HG03565 (cell line): ENCODE data around the gene MAPK4.

Experiments
- ATAC-seq: cut with Tn5 transposase; IDR thresholded peaks from one replicate; pipeline ENCODE4 v1.9.1; 2021; ENCODE audit warnings: mild to moderate bottlenecking, moderate library complexity; ENCODE audit not compliant: unreplicated experiment

MAPK4 gene

DNA sequence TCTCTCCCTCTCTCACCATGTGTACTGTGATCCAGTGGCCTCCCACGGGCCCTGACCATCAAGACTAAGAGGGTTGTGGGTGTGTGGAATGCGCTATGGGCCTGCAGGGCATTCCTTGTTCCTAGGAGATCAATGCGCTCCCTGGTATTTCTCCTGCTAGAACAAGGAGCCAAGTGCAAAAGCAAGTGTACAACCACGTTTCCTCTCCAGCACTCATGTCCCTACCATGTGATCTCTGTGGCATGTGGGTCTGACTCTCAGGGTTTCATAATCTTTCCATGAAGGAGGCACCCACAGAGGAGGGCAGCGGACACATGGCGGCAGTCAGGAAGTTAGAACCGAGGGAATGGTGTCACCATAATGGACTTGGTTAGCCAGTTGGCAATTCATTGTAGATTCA is 91.4 kb downstream of the MAPK4 start:
- ATAC-seq: no peak

DNA sequence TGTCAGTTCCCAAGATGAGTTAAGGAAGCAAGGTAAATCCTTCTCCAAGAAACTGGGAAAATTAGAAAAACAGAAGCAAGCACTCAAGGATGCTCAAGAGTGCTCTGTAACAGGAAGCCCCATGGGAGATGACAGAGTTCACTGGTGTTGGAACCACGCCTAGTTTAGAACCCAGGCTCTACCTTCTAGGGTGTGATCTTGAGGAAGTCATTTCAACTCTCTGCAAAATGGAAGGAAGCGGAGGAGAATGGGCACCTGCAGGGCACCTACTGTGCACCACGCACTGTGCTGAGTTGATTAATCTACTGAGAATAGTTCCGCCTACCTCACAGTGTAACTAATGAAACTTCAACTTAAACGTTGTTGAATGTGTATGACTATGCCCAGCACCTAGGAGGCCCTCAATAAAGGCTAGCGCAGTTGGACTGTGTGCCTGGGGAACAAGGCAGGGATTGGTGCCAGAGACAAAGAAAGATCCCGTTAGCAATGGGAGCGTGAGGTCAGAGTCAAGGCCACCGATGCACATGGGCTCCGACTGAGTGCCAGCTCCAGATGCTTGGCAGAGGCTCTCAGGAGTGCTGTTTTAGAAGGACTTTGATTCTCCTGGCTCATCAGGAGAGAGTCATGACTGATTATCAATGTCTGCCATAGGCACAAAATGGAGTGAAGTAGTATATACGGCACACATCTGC is 93.7 kb downstream of the MAPK4 start:
- ATAC-seq: no peak

DNA sequence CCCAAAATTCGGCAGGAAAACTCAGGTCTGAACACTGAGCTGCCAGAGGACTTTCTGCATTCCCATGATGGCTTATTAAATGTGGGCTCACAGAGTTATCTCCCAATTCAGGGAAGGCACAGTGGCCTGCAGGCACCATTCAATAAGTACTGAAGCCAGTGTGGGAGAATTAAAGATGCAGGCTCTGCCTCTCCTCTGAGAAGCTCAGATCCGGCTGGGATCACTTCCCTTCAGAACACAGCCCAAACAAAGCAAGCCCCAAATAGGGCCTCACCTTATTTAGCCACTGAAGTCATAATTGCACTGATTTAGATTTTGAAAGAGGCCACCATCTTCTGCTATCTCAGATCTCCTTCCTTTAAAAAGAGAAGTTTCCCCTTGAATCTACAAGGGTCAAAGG is 94.3 kb downstream of the MAPK4 start:
- no peak for ATAC-seq

DNA sequence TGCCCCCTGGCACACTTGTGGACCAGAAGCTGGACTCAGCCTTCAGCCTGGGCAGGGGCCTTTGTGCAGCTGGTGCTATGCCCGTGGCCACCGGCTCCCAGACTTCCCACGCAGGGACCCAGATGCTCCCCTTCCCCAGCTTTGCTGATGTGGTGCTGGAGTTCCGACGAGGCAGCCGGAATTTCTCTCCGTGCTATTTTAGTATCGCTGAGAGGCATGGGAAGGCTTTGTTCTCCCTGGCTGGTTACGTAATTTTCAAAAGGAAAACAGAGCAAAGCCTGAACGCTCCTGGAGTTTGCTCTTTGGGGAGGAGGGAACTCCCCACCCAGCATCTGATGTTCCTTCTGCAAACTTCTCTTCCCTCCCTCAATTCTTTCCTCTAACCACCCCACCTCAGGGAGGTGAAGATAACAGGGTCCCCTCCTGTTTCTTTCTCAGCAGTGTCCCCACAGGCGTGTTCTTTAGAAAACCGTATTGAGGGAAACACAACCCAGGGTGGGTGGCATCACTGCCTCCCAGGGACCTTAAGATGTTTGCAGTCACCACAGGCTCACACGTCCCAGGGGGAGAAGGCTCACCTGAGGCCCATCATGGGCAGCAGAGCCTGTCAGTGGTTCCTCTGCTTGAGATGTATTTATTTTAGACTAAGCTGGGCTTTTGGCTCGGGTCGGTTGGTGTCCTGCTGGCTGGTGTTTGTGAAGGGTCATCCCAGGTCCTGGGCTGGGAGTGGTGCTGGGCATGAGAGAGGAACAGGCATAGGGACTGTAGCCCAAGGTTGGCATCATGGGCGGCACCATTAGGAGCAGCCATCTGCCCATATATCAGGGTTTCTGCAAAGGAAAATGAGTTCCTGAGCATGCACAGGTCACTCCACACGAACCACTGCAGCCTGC is 95.0 kb downstream of the MAPK4 start:
- no peak for ATAC-seq

- no peak for ATAC-seq
Measured at GRCh38 chr18:50656396-50656795, 96.5 kb downstream of the MAPK4 start.

DNA sequence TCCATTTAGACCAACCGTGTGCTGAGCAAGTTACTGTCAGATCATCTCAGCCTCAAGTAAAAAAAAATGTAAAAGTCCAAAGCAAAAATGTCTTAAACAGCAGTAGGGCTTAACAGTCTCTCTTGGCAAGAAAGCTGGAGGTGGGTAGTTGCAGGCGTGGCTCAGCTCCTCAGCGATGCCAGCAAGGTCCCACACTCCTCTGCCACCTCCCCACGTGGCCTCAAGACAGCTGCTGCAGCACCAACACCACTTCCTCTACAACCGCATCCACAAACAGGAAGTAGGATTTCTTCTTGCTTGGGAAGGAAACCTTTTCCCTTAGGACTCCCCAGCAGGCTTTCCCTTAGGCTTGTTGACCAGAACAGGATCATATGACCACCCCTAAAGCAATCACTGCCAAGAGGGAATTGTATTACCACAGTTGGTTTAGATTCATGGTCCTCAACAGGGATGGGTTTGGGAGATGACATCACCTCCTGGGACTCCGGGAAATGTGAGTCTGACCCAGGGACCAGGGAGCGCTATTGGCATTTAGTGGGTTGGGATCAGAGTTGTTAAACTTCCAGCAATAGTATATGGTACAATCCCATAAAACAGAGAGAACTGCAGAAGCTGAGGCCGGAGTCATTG is 97.1 kb downstream of the MAPK4 start:
- no peak for ATAC-seq

DNA sequence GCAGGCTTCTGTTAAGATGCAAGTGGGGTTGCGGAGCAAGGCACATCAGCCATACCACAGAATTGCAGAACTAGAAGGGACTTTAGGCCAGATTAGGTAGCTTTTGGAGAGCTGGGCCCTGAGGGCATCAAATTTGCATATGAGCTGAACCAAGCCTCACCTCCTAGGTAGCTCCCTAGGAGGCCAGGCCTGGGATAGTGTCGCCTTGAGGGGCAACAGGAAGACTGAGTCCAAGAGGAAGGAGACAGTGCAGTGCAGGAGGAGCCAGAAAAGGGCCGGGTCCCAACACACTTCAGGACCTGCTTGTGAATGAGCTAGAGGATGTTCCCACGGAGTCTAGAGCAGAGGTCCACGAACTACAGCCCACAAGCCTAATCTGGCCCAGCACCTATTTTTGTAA is 98.7 kb downstream of the MAPK4 start:
- ATAC-seq: no peak

GRCh38 chr18:50659091-50660003 is 99.5 kb downstream of the MAPK4 start:
- no peak for ATAC-seq

DNA sequence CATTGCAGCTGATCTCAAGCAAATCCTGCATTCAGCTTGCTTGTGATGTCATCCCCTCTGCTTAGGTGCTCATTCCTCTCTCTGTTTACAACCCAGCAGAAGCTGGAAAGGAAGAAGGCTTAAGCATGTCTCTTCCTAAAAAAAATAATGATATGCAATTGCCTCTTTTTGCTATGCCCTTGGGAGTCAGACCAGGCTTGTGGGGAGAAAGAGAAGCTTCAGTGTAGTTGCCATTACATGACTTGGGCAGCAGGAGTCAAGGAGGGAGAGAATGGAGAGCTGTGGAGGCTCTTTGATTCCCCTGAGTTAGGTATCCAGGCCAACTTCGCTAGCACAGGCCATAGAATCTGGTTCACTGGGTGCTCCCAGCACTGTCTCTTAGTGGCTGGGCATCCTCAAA is 101.1 kb downstream of the MAPK4 start:
- no peak for ATAC-seq

- ATAC-seq: no peak
Measured at GRCh38 chr18:50662177-50662576, 102.3 kb downstream of the MAPK4 start.

GRCh38 chr18:50662775-50663383 is 103.0 kb downstream of the MAPK4 start:
- no peak for ATAC-seq

GRCh38 chr18:50663626-50664441 is 103.9 kb downstream of the MAPK4 start:
- ATAC-seq: no peak

DNA sequence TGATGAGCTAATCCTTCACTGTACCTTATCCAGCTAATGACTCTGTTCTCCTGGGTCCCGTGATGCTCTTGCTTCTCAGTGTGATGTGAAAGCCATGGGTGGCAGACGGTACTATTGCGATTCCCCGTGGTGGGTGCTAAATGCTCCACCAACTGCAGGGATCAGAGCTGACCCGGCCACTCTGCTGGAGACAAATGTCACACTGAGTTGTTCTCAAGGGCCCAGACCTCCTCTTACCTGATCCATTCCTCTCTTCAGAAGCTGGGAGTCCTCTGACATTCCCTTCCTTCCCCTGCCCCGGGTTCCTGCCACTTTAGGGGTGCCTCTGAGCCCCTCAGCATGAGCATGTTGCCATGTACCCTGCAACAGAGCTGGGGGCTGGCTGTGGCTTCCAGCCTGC is 105.1 kb downstream of the MAPK4 start:
- no peak for ATAC-seq

- ATAC-seq: no peak
Measured at GRCh38 chr18:50665519-50665918, 105.6 kb downstream of the MAPK4 start.

DNA sequence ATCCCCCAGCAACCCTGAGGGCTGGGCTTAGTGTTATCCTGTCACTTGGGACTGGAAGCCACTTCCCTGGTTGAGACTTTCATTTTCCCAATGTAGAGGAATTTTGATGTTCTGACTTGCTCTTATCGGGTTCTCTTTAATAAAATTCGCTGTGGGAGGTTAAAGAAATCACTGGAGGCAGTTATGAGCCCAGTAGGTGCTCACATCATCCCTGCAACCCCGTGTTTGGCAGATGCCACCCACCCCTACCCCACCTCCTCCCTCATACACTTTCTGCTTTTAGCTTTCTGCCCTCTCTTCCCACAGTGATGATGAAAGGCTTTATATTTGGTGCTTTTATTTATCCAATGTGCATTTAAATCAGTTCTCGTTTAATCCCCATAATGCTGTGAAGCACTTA is 106.6 kb downstream of the MAPK4 start:
- no peak for ATAC-seq

DNA sequence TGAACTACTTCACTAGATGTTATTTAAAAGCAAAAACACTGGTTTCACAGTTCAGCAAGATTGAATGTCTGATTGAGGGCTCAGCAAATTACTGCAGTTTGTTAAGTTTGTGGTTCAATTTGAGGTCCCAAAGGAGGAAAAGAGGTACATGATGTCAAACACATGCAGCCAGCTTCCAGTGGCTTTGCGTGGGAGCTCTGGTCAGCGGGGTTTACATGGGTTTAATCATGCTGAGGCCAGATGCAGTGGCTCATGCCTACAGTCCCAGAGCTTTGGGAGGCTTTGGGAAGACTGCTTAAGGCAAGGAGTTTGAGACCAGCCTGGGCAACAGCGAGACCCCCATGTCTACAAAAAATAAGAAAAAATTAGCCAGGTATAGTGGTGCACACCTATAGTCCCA is 111.5 kb downstream of the MAPK4 start:
- no peak for ATAC-seq

- no peak for ATAC-seq
Measured at GRCh38 chr18:50674307-50674980, 114.6 kb downstream of the MAPK4 start.

- ATAC-seq: no peak
Measured at GRCh38 chr18:50675043-50675442, 115.2 kb downstream of the MAPK4 start.

DNA sequence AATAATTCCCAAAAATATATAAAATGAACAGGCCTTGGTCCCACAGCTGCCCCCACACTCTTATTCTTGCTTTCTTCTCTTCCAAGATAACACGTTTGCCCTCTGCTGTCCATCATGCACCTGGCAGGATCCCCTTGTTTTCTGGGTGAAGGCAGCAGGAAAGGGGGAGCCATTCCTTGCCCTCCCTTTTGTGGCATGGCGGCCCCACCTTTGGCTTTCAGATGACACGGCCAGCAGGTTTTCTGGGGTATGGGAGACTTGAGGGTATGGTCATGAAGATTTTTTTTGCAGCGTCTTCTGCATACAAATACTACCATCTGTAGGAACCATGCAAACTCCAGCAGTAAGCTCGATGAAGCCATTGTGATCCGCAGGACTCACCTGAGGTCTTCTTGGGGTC is 118.8 kb downstream of the MAPK4 start:
- no peak for ATAC-seq
